Glutamatergic neuron (in vitro differentiated cells): ENCODE results near the gene RALBP1. TPM values are rescaled to one million over a fixed set of nuclear protein-coding genes. Genes with fewer than 3 reads are reported as not detected.

ENCODE experiments used
- DNase-seq: peaks from one replicate; pipeline ENCODE4 v3.0.0; 2022
- H3K27ac Mint-ChIP-seq: one replicate; pipeline ENCODE4 v1.8.0; 2020; ENCODE audit warnings: mild to moderate bottlenecking, mixed read lengths, inconsistent platforms; ENCODE audit not compliant: unreplicated experiment
- H3K27me3 Mint-ChIP-seq: one replicate; pipeline ENCODE4 v1.8.0; 2020; ENCODE audit warnings: mild to moderate bottlenecking, moderate library complexity, mixed read lengths, inconsistent platforms; ENCODE audit not compliant: unreplicated experiment
- H3K36me3 Mint-ChIP-seq: one replicate; pipeline ENCODE4 v1.8.0; 2020; ENCODE audit warnings: mild to moderate bottlenecking, mixed read lengths, inconsistent platforms; ENCODE audit not compliant: unreplicated experiment
- H3K4me1 Mint-ChIP-seq: one replicate; pipeline ENCODE4 v1.8.0; 2020; ENCODE audit warnings: mild to moderate bottlenecking, low read depth, mixed read lengths, inconsistent platforms; ENCODE audit not compliant: unreplicated experiment
- H3K4me3 Mint-ChIP-seq: one replicate; pipeline ENCODE4 v1.8.0; 2020; ENCODE audit warnings: mild to moderate bottlenecking, mixed read lengths, inconsistent platforms; ENCODE audit not compliant: unreplicated experiment
- H3K9me3 Mint-ChIP-seq: one replicate; pipeline ENCODE4 v1.8.0; 2020; ENCODE audit warnings: mild to moderate bottlenecking, moderate library complexity, mixed read lengths, inconsistent platforms; ENCODE audit not compliant: unreplicated experiment
- total RNA-seq: library from RNA; stranded (reverse); fragmentation: NEBNext Ultra II Directional; extraction: Animal tissue kit (Norgen Biotek cat#: 25700); gene quantifications from one replicate; pipeline ENCODE4 v1.2.1, GENCODE V29; 2021; ENCODE audit not compliant: unreplicated experiment
- TF ChIP-seq, protein P1 (sequence below): fragments of 200-600 bp; sonication (generic); IDR thresholded peaks from one replicate; pipeline ENCODE4 v1.5.0; 2021; ENCODE audit not compliant: partially characterized antibody, unreplicated experiment

Gene RALBP1
- total RNA-seq, 1 donor from 2014 or later = 38.1 TPM

DNA sequence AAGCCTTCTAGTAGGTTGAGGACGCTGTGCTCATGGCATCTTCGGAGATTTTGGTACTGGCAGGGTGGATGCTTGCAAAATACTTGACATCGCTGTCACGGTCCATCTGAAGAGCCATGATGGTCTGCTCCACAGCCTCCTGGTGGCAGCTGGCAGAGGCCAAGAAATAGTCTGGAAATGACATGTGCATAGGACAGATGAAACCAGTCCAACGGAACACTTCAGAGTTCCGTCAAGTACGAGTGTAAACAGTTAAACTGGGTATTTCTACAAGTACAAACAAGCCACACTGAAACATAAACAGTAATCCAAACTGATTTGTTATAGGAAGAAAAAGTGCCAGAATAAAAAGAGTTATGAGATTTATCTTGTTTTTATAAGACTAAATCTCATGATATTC is 72.5 kb downstream of the RALBP1 start:
- peaks cover 12% of the 10 kb centered on the region for H3K4me1 Mint-ChIP-seq
- peaks cover 8% of the 10 kb centered on the region for H3K9me3 Mint-ChIP-seq
- H3K27me3 Mint-ChIP-seq = peaks cover 6% of the 10 kb centered on the region
- no peak overlapping the region for H3K27ac Mint-ChIP-seq
- peaks cover 13% of the 10 kb centered on the region for H3K36me3 Mint-ChIP-seq
- DNase-seq = no peak
- no peak overlapping the region for H3K4me3 Mint-ChIP-seq
- TF ChIP-seq, protein P1, sequence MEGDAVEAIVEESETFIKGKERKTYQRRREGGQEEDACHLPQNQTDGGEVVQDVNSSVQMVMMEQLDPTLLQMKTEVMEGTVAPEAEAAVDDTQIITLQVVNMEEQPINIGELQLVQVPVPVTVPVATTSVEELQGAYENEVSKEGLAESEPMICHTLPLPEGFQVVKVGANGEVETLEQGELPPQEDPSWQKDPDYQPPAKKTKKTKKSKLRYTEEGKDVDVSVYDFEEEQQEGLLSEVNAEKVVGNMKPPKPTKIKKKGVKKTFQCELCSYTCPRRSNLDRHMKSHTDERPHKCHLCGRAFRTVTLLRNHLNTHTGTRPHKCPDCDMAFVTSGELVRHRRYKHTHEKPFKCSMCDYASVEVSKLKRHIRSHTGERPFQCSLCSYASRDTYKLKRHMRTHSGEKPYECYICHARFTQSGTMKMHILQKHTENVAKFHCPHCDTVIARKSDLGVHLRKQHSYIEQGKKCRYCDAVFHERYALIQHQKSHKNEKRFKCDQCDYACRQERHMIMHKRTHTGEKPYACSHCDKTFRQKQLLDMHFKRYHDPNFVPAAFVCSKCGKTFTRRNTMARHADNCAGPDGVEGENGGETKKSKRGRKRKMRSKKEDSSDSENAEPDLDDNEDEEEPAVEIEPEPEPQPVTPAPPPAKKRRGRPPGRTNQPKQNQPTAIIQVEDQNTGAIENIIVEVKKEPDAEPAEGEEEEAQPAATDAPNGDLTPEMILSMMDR = no peak

DNA sequence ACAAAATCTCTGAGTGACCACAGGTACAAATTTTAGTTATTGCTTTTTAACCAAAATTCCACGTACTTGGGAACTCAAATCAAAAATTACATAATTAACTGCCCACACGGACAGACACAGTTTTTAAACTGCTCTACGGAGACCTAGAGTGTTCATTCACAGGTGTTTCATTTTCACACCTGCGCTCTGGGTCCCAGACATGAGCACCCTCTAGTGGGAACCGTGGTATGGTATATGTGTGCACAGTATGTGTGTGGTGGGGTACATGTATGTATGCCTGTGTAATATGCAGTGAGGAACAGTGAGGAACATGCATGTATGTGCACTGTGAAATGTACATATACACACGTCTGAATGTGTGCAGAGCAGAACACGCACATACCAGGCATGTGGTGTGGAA is 74.1 kb downstream of the RALBP1 start:
- Mint-ChIP-seq H3K4me3 (no peak overlapping the region), H3K9me3 (peaks cover 5% of the 10 kb centered on the region), H3K27me3 (peaks cover 1% of the 10 kb centered on the region), H3K36me3 (peaks cover 22% of the 10 kb centered on the region), H3K27ac (no peak overlapping the region), H3K4me1 (peaks cover 9% of the 10 kb centered on the region)
- DNase-seq = no peak
- TF ChIP-seq, protein P1 = no peak

DNA sequence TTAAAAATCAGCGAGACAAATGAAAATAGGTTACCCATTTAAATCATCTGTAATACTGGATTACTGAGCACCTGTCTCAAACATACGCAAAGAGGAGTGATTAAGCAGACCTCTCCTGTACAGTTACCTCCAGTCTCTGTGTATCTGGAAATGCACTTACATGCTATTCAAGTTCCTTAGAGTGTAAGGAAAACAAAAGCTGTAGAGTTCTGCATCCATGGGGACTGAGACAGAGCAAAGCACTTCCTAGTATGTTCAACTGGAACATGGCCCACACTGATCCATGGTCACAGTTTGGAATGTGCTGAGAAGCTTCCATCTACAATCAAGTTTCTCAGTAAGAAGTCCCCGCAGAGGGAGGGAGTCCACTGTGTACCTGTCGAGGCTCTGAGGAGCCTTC is 75.1 kb downstream of the RALBP1 start:
- Mint-ChIP-seq H3K4me1 (peaks cover 7% of the 10 kb centered on the region), H3K4me3 (no peak overlapping the region), H3K36me3 (peaks cover 22% of the 10 kb centered on the region), H3K9me3 (peaks cover 5% of the 10 kb centered on the region), H3K27ac (no peak overlapping the region), H3K27me3 (peaks cover 1% of the 10 kb centered on the region)
- TF ChIP-seq, protein P1 = no peak
- no peak for DNase-seq

DNA sequence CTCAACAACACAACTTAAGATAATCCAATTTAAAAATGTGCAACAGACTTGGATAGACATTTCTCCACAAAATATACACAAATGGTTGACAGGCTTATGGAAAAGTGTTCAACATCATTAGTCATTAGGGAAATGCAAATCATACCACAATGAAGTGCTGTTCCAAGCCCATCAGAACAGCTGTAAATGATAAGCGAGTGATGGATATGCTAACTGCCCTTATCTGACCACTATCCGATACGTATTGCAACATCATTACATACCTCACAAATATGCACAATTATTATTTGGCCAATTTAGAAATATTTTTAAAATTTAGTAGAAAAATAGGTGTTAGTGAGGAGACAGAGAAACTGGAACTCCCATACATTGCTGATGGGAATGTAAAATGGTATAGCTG is 76.9 kb downstream of the RALBP1 start:
- no peak overlapping the region for H3K4me3 Mint-ChIP-seq
- H3K9me3 Mint-ChIP-seq = peaks cover 5% of the 10 kb centered on the region
- no peak overlapping the region for H3K27ac Mint-ChIP-seq
- H3K4me1 Mint-ChIP-seq = peaks cover 7% of the 10 kb centered on the region
- H3K27me3 Mint-ChIP-seq = no peaks in the 10 kb centered on the region
- no peak for DNase-seq
- peaks cover 17% of the 10 kb centered on the region for H3K36me3 Mint-ChIP-seq
- TF ChIP-seq, protein P1 = no peak

DNA sequence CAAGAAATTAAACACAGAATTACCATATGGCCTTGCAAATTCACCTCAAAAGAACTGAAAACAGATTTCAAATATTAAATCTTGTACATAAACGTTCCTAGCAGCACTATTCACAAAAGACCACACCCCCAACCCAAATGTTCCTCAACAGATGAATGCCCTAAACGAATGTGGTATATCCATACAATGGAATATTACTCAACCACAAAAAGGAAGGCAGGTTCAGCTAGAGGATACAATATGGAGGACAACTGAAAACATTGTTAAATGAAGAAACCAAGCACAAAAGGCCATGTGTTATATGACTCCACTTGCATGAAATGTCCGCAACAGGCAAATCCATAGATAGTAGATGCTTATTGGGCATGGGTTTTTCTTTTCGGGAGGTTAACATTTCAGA is 77.3 kb downstream of the RALBP1 start:
- H3K4me3 Mint-ChIP-seq = no peak overlapping the region
- peaks cover 7% of the 10 kb centered on the region for H3K4me1 Mint-ChIP-seq
- DNase-seq = no peak
- TF ChIP-seq, protein P1 = no peak
- H3K27ac Mint-ChIP-seq = no peak overlapping the region
- peaks cover 5% of the 10 kb centered on the region for H3K9me3 Mint-ChIP-seq
- H3K36me3 Mint-ChIP-seq = peaks cover 16% of the 10 kb centered on the region
- H3K27me3 Mint-ChIP-seq = no peaks in the 10 kb centered on the region
